Breast epithelium (tissue), 4 donors: Measurements from ENCODE around the gene MYO1D. TPM values are rescaled to one million over a fixed set of nuclear protein-coding genes. Genes with fewer than 3 reads are reported as not detected.

Experiments
- DNase-seq, 2 donors: peaks; one replicate each; pipeline ENCODE4 v3.0.0-alpha.2; 2019; ENCODE audit warnings: low spot score in 2 of 2
- H3K27ac ChIP-seq, 2 donors: fragments of 200-600 bp; sonication (generic) in 1 of 2; one replicate each; pipeline ENCODE4 v1.5.1; 2016 to 2019; ENCODE audit warnings: mild to moderate bottlenecking in 1 of 2
- H3K27me3 ChIP-seq, 2 donors: fragments of 200-600 bp; sonication (generic) in 1 of 2; one replicate each; pipeline versions ENCODE4 v1.5.1 to v1.6.0; 2017 to 2019; ENCODE audit warnings: control low read depth in 1 of 2, mild to moderate bottlenecking in 1 of 2
- H3K36me3 ChIP-seq: fragments of 200-600 bp; one replicate; pipeline ENCODE4 v1.5.1; 2019
- H3K4me1 ChIP-seq, 2 donors: fragments of 200-600 bp; sonication (generic); one replicate each; pipeline ENCODE4 v1.5.1; 2016 to 2019; ENCODE audit warnings: control low read depth in 1 of 2
- H3K4me3 ChIP-seq, 3 donors: fragments of 200-600 bp; sonication (generic); 1 replicate in 2 of 3; 2 replicates in 1 of 3; pipeline ENCODE4 v1.5.1; 2016 to 2019; ENCODE audit warnings: mild to moderate bottlenecking in 3 of 3, moderate library complexity in 2 of 3
- H3K9me3 ChIP-seq, 2 donors: fragments of 200-600 bp; sonication (generic) in 1 of 2; one replicate each; pipeline ENCODE4 v1.5.1; 2016 to 2019; ENCODE audit warnings: control low read depth in 1 of 2
- POLR2A ChIP-seq: fragments of 450-650 bp; IDR thresholded peaks from one replicate; pipeline ENCODE4 v1.6.1; 2016; ENCODE audit warnings: antibody characterized with exemption, mild to moderate bottlenecking, moderate library complexity
- POLR2AphosphoS5 ChIP-seq, 3 donors: sonication (generic); formaldehyde crosslinking; IDR thresholded peaks; one replicate each; pipeline ENCODE4 v1.6.1; 2017; ENCODE audit warnings: antibody characterized with exemption in 3 of 3
- intact Hi-C: fragments of 100-400 bp; cut with DNase I; formaldehyde crosslinking; loops from one replicate; pipeline ENCODE4 v1.15.1; 2023; ENCODE audit warnings: low total_unique reads
- total RNA-seq, 3 donors: library from RNA; depleted of rRNA; stranded (reverse); fragments of >200 nt; gene quantifications; one replicate each; pipeline ENCODE4 v1.1.0, GENCODE V29; 2016
- TF ChIP-seq, protein P1 (sequence below), 3 donors: fragments of 450-650 bp; IDR thresholded peaks; one replicate each; pipeline ENCODE4 v1.5.1; 2016 to 2017; ENCODE audit warnings: antibody characterized with exemption in 3 of 3, mild to moderate bottlenecking in 3 of 3, moderate library complexity in 3 of 3

The MYO1D gene
- total RNA-seq, 3 donors from 2014 or later, result 54.4 to 114 (median 76.7) TPM

DNA sequence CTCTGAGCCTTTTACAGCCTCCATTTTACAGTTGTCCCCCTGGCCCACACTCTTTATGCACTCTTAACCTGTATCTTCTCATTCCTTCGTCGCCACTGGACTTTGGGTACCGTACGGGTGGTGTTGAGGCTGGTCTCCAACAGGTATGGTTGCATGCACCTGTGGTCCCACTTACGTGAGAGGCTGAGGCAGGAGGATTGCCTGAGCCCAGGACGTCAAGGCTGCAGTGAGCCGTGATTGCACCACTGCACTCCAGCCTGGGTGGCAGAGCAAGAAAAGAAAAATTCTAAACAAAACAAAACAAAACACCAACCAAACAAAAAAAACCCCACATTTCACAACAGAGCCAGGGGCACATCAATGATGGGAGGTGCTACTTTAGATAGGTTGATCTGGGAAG lies 36.7 kb upstream of the MYO1D start:
- no peaks in the 10 kb centered on the region for H3K27me3 ChIP-seq
- H3K36me3 ChIP-seq, result no peaks in the 10 kb centered on the region
- no peaks in the 10 kb centered on the region for H3K4me1 ChIP-seq
- TF ChIP-seq, protein P1, sequence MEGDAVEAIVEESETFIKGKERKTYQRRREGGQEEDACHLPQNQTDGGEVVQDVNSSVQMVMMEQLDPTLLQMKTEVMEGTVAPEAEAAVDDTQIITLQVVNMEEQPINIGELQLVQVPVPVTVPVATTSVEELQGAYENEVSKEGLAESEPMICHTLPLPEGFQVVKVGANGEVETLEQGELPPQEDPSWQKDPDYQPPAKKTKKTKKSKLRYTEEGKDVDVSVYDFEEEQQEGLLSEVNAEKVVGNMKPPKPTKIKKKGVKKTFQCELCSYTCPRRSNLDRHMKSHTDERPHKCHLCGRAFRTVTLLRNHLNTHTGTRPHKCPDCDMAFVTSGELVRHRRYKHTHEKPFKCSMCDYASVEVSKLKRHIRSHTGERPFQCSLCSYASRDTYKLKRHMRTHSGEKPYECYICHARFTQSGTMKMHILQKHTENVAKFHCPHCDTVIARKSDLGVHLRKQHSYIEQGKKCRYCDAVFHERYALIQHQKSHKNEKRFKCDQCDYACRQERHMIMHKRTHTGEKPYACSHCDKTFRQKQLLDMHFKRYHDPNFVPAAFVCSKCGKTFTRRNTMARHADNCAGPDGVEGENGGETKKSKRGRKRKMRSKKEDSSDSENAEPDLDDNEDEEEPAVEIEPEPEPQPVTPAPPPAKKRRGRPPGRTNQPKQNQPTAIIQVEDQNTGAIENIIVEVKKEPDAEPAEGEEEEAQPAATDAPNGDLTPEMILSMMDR (IDR thresholded peaks at IDR 0.05), result no peak
- TF ChIP-seq POLR2AphosphoS5 (IDR thresholded peaks at IDR 0.05) (no peak), POLR2A (no peak)
- no peak overlapping the region for H3K27ac ChIP-seq
- intact Hi-C loops, result no loop called here
- no peak overlapping the region for H3K4me3 ChIP-seq
- no peak for DNase-seq
- no peaks in the 10 kb centered on the region for H3K9me3 ChIP-seq

DNA sequence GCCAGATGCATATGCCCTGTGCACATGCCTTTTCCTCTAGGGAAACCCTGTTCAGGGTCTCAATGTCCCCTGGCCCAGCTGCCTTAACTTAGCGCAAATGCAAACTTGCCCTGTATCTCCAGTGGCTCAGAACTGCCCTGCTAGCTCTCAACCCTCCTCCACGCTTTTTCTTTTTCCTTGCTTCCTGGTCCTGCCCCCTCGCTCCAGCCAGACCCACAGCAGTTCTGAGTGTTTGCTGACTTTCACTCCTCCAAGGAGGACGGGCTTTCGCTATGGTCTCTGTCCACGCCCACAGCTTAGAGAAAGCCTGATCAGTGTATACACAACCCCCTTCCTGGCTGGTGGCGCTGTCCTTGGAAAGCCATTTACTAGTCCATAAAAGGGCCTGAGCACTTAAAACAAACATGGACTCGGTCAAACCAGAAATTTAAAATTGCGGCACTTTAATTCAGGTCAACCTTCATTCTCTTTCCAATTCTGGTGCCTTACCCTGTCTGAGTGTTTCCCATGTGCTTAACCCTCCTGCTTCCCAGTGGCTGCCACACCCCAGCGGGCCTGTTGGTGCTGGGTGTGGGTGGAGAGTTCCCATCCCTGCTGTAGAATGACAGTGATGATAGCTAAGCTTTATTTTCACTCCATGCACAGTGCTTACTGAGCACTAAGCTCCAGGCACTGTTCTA lies 35.4 kb upstream of the MYO1D start:
- no peaks in the 10 kb centered on the region for H3K36me3 ChIP-seq
- peak overlapping the region; percentile 72 to 78 for H3K27ac ChIP-seq
- H3K9me3 ChIP-seq, result no peaks in the 10 kb centered on the region
- H3K4me3 ChIP-seq, result peak overlapping the region in 2 of 3 donors; percentile 28 to 29
- H3K4me1 ChIP-seq, result no peaks in the 10 kb centered on the region
- peak; percentile 68 to 71 for DNase-seq
- TF ChIP-seq POLR2AphosphoS5 (IDR thresholded peaks at IDR 0.05) (no peak), POLR2A (no peak)
- TF ChIP-seq, protein P1 (IDR thresholded peaks at IDR 0.05), result no peak
- no peaks in the 10 kb centered on the region for H3K27me3 ChIP-seq
- intact Hi-C loops, result no loop called here

DNA sequence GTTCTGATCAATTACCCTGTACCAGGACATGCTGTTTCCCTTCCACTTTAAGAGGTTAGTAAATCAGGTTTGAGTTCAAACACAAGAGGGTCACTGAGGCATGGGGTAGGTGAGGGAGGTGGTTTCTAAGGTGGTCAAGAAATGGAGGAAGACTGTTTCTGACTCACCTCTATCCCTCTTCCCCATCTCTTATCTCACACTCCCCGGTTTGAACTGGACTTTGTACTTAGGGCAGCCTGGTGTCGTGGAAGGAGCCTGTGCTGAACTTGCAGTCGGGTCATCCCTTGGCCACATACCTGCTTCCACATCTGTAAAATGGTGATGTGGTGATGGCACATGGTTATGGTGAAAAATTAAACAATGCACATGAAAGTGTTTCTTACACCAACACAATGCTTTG lies 33.8 kb upstream of the MYO1D start:
- H3K27me3 ChIP-seq, result no peaks in the 10 kb centered on the region
- no peaks in the 10 kb centered on the region for H3K9me3 ChIP-seq
- H3K36me3 ChIP-seq, result no peaks in the 10 kb centered on the region
- no peak overlapping the region for H3K27ac ChIP-seq
- no peak for DNase-seq
- H3K4me3 ChIP-seq, result no peak overlapping the region
- H3K4me1 ChIP-seq, result no peaks in the 10 kb centered on the region
- TF ChIP-seq, protein P1 (IDR thresholded peaks at IDR 0.05), result no peak
- TF ChIP-seq POLR2AphosphoS5 (IDR thresholded peaks at IDR 0.05) (no peak), POLR2A (no peak)
- intact Hi-C loops, result no loop called here

DNA sequence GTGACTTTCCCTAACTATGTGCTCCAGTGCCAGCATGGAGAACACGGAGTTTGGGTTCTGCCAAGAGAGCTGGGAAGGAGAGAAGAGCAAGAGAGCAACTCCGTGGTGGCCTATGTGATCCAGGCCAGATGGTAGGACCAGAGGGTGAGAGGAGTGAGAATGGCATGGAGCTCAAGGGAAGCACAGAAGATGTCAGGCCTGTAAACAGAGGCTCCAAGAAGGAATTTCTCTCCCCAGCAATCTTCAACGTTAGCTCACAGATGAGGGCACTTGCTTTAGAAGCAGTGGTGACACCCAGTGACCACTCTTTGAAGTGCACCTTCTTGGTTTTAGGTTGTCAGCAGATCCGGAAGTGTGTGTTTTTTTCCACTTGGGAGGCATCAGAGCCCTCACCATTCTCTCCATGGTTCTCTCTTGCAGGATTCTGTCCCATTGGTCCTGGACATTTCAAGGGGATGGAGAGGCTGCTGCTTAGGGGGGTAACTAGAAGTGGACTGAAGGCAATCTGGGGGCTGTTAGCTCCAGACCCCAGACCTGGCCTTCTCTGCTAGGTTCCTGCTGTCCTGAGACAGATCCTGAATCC lies 33.0 kb upstream of the MYO1D start:
- intact Hi-C loops, result no loop called here
- H3K4me1 ChIP-seq, result no peaks in the 10 kb centered on the region
- TF ChIP-seq POLR2A, result no peak
- TF ChIP-seq, protein P1 (IDR thresholded peaks at IDR 0.05), result peak; percentile 66 to 86 (median 77)
- H3K9me3 ChIP-seq, result no peaks in the 10 kb centered on the region
- no peaks in the 10 kb centered on the region for H3K36me3 ChIP-seq
- H3K4me3 ChIP-seq, result no peak overlapping the region
- no peaks in the 10 kb centered on the region for H3K27me3 ChIP-seq
- peak; percentile 67 to 80 for DNase-seq
- no peak overlapping the region for H3K27ac ChIP-seq

DNA sequence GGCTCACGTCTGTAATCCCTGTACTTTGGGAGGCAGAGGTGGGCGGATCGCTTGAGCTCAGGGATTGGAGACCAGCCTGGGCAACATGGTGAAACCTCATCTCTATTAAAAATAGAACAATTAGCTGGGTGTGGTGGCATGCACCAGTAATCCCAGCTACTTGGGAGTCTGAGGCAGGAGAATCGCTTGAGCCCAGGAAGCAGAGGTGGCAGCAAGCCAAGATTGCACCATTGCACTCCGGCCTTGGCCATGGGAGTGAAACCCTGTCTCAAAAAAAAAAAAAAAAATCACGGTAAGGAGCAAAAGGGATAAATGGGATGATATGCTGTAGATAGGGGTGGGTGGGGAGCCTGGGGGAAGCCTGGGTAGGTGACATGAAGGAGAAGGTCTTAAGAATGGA lies 30.7 kb upstream of the MYO1D start:
- no peak overlapping the region for H3K4me3 ChIP-seq
- TF ChIP-seq POLR2AphosphoS5 (IDR thresholded peaks at IDR 0.05) (no peak), POLR2A (no peak)
- TF ChIP-seq, protein P1 (IDR thresholded peaks at IDR 0.05), result no peak
- H3K27ac ChIP-seq, result no peak overlapping the region
- intact Hi-C loops, result no loop called here
- no peaks in the 10 kb centered on the region for H3K4me1 ChIP-seq
- DNase-seq, result no peak
- no peaks in the 10 kb centered on the region for H3K36me3 ChIP-seq
- no peaks in the 10 kb centered on the region for H3K27me3 ChIP-seq
- H3K9me3 ChIP-seq, result no peaks in the 10 kb centered on the region
